Measurements from ENCODE around the gene TWIST2.

TWIST2 gene

DNA sequence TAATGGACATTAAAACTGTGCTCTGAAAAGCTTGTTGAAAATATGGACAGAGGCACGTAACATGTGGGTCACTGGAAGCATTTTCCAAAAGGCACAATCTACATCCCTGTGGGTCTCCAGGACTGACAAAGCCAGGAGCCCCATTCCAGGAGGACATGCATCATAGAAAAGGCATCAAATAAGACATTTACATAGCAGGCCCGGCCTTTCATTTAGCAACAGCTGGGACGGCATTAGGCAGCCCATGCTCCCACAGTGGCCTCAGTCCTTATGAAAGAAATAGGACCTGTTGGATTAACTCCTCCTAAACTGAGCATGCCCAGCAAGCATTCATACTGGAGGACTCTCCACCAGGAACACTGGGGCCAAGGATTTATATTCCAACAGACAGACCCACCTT is 72.2 kb downstream of the TWIST2 start:
- DNase-seq (ENCODE audit: low spot score) = no peak

GRCh38 chr2:238920601-238921001 is 72.7 kb downstream of the TWIST2 start:
- DNase-seq (ENCODE audit: low spot score) = no peak

GRCh38 chr2:238921259-238921658 is 73.4 kb downstream of the TWIST2 start:
- DNase-seq (ENCODE audit: low spot score) = no peak

DNA sequence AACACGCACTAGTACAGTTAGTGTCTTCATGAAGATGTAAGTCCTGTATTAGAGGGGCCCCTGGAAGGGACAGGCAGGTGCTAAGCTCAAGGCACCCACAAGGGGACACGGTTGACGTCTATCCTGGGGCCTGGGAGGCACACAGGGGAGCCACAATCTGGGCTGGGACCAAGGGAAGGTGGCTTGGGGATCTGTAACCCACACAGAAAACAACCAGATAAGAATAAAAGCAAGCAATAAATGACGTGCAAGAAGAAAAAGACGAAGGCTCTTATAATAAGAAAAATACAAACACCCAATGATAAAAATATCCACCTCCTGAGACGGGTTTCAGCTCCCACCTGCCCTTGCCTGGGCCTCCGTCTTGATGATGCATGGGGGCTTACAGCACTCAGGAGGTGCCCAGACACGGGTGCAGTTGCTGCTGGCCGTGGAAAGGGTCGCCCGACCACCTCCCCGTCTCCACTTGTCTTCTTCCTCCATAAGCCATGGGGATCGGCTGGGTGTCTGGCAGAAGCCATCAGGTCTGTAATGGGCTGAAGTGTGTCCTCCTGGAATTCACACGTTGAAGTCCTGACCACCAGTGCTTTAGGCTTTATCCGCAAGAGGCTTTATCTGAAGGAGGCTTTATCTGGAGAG is 73.9 kb downstream of the TWIST2 start:
- no peak for DNase-seq (ENCODE audit: low spot score)

DNA sequence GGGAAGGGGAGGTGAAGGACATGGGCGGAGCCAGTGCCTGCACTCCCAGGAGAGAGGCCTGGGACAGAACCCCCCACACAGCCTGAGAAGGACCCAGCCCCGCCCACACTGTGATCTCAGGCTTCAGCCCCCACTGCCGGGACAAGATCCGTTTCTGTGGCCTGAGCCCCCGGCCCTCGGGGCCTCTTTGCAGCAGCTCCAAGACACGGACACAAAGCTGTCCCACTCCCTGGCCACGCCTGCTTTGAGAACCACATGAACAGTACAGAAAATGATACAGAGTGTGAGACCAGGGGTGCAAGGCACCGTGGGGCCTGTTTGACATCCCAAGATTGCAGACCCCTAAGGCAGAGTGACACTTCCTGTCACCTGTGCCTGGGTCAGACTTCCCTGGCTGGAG is 74.5 kb downstream of the TWIST2 start:
- no peak for DNase-seq (ENCODE audit: low spot score)

DNA sequence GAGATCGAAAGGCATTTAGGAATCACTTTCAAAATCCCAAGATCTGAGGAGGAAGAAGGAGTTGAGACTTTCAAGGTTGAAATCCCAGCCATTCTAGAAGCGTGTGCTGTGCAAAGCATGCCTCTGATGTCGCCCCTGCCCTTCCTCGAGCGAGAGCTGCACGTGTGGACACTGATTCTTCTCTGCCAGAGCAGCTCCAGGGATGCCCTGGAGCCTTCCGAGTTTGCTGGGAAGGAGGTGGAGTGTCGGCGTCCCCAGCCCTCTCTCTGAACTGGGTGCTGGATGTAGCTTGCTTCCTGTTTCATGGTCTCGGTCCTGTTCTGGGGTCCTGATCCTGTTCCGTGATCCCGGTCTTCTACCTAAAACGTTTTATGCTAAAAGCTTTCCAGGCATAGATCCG is 76.1 kb downstream of the TWIST2 start:
- DNase-seq (ENCODE audit: low spot score) = no peak

- DNase-seq (ENCODE audit: low spot score) = no peak
Observed at GRCh38 chr2:238924796-238925195, 76.9 kb downstream of the TWIST2 start.

GRCh38 chr2:238925281-238925680 is 77.4 kb downstream of the TWIST2 start:
- no peak for DNase-seq (ENCODE audit: low spot score)

DNA sequence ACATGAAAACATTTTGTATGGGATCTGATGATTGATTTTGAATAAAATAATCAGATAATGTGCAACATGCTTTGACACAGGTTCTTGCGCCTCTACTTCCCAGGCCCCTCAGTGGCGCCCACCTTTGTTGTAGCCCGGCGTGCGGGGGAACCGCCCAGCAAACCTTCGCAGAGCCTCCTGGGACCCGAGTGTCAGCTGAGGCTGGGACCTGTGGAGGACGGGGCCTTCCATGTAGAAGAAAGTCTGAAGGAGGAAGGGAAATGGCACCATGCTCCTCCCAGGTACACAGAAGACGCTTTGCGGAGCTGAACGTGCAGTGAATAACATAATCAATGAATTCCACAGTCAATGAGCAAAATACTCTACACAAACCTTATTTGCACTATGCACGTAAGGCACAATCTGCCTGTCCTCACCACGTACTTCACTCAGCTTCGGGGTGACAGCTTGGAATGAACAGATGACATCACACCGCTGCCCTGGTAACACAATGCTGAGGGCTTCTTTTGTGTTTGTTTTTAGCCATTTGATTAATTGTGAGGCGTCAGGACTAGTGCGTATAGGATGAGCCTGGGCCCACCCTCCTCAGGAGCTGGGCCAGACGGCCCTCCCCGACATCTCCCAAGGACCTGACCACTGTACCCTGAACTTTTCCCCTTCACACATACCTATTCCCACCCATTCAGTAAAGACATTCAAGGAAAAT is 78.1 kb downstream of the TWIST2 start:
- no peak for DNase-seq (ENCODE audit: low spot score)

DNA sequence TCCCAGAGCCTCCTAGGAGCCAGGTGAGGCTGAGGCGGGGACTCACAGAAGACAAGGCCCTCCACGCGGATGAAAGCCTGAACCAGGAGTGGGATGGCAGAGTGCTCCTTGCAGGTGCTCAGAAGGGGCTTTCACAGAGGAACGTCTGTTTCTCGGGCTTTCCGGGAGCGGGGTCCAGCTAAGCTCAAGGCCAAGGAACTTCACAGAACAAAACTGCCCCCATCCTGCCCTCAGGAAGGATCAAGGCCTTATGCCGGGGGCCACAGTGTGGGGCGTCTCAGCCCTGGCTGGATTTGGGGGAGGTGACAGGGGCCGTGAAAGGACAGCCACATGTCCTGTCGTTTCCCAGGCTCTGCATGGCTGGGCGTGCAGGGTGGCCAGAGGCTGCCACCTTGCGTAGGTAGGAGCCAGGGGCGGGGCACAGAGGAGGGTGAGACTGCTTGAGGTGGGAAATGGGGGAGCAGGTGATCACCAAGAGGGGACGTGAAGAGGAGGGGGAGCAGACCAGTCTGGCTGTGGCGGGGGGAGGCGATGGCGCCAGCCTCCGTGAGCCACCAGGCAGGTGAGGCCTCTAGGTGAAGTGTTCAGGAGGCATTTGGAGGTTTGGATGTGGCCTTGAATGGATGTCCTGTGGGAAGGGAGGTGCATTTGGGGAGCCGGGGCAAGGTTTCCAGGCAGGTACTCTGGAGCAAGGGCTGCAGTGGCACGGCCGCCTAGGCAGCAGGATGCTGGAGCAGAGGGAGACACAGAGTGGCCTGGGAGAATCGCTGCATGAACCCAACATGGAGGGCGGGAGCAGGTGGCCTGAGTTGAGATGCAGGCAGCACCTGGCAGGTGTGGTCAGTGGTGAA is 79.1 kb downstream of the TWIST2 start:
- DNase-seq (ENCODE audit: low spot score) = no peak

DNA sequence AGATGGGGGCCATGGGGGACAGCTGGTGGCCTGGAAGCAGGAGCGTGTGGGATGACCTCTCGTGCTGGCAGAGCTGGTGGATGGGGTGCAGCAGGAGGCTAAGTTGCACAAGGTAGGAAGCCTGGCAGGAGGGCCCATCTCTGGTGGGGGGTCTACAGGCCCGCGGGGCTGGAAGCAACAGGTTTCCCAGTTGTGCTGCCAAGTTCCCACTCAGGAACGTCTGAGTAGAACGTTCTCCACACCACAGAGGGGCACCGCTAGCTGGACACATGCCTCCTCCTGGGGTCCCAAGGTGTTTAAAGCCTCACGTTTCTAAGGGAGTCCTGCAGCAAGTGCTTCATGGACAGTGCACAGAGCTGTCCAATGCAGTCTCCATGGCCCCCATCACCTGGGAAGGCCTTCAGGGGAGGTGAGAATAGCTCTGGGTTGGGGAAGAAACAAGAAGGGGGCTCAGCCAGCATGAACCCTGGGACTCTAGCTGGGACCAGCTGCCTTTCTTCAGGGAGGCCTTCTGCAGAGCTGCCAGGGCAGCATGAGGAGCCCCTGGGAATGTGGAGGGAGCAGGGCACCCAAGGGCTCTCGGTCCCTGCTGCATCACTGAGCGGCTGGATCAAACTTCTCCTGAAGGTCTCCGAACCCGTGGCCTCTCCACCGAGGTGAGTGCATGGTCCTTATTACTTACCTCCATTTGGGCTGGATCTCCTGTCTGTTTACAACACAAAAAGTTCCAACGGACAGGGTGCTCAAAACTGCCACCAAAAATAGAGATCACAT is 80.0 kb downstream of the TWIST2 start:
- DNase-seq (ENCODE audit: low spot score) = no peak

GRCh38 chr2:238928520-238929241 is 80.8 kb downstream of the TWIST2 start:
- DNase-seq (ENCODE audit: low spot score) = no peak

GRCh38 chr2:238929242-238930081 is 81.6 kb downstream of the TWIST2 start:
- DNase-seq (ENCODE audit: low spot score) = peak; percentile 83

DNA sequence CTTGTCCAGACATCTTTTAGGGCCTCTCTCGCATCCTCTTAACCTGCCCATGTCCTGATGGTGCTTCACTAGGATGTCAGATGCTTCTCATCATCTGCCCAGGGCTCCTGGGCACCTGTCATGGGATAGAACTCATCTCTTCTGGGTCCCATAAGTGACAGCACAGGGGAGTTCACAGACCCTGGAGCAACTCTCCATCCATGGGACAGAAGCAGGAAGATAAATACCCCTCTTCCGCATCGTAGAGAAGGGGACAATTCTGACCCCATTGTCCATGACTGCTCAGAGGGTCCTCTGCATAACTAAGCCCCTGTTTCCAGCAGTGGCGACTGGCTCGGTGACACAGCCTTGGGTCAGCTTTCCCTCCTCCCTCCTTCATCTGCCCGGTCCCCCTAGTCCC is 82.3 kb downstream of the TWIST2 start:
- DNase-seq (ENCODE audit: low spot score) = no peak

GRCh38 chr2:238936162-238937052 is 88.5 kb downstream of the TWIST2 start:
- peak; percentile 1 for DNase-seq (ENCODE audit: low spot score)

GRCh38 chr2:238938003-238938400 is 90.1 kb downstream of the TWIST2 start:
- DNase-seq (ENCODE audit: low spot score) = no peak

DNA sequence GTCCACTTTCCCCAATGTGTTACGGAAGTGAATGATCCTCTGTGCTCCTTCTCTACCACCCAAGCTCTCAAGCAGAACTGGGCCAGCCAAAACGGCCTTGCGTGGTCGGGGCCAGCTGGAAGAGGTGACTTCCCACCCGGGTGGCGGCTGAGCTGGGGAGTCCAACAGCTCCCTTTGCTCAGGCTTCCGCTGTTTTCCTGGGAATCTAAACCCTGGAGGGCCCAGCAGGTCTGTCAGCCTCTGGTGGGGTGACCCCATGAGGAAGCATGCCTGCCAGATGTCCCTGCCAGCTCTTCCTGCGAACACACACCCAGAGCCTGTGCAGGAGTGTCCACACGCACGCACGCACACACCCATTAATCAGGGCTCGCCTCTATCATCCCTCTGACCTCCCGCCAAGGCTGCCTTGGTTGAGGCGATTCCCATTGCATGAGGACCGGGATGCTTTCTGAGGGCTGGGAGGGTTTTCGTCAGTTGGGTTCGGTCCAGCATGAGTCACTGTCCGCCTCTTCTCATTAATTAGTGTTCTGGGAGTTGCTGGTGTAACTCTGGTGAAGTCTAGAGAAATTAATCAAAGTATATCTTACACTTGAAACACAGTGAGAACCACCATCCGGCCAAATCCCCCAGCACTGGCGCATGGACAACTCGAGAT is 90.6 kb downstream of the TWIST2 start:
- peak; percentile 96 for DNase-seq (ENCODE audit: low spot score)

- DNase-seq (ENCODE audit: low spot score) = peak; percentile 72
Observed at GRCh38 chr2:238939074-238939473, 91.2 kb downstream of the TWIST2 start.

Measured in AG20443 (cell line).